NT2/D1 (cell line): Measurements from ENCODE around the gene GMDS.

ENCODE experiments used
- YY1 ChIP-seq: IDR thresholded peaks from 2 replicates; pipeline ENCODE4 v1.6.1; 2011; ENCODE audit not compliant: insufficient read length, insufficient read depth
- ZNF274 ChIP-seq: IDR thresholded peaks from 2 replicates; pipeline ENCODE4 v1.6.1; 2011; ENCODE audit warnings: mild to moderate bottlenecking, low read depth, low read length

DNA sequence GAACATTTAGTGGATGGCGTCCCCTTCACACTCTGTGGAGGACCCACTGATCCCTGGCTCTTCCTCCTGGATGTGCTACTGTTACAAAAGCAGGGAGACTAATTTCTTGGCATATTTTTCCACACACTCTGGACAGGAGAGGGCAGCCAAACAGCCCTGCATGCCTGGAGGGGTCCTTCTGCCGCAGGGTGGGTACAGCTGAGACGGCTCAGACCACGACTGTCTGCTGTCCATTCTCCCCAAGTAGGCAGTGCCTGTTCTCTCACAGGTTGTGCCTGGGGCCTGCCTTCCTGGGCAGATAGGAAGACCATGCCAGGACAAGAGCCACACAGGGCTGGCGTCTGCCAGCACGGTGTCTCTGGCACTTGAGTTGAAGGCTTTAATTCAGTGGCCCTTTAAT, 375.6 kb downstream of the GMDS start:
- TF ChIP-seq YY1 (no peak), ZNF274 (no peak)
